NCI-H69 (cell line): ENCODE results near the gene FAT2.

Source experiments
- DNase-seq: peaks from one replicate; lab custom pipeline; 2025; lab: John Stamatoyannopoulos, UW

FAT2 gene

GRCh38 chr5:151555760-151556576, 35.2 kb downstream of the FAT2 start:
- no peak for DNase-seq

GRCh38 chr5:151553695-151554094, 37.4 kb downstream of the FAT2 start:
- no peak for DNase-seq

GRCh38 chr5:151553130-151553670, 37.9 kb downstream of the FAT2 start:
- no peak for DNase-seq

- no peak for DNase-seq
Measured at GRCh38 chr5:151551985-151552384, 39.1 kb downstream of the FAT2 start.

- no peak for DNase-seq
Measured at GRCh38 chr5:151550146-151550545, 41.0 kb downstream of the FAT2 start.

- DNase-seq, result no peak
Measured at GRCh38 chr5:151549713-151550112, 41.4 kb downstream of the FAT2 start.

GRCh38 chr5:151547364-151547763, 43.8 kb downstream of the FAT2 start:
- no peak for DNase-seq

- DNase-seq, result no peak
Measured at GRCh38 chr5:151541571-151541970, 49.6 kb downstream of the FAT2 start.
